Muscle of leg (tissue), 11 donors: Measurements from ENCODE around the gene MSS51. TPM values are rescaled to one million over a fixed set of nuclear protein-coding genes. Genes with fewer than 3 reads are reported as not detected.

Experiments
- DNase-seq: peaks from one replicate; pipeline ENCODE4 v3.0.0; 2013
- H3K27ac ChIP-seq: one replicate; pipeline ENCODE4 v1.5.1; 2013; ENCODE audit warnings: mild to moderate bottlenecking, low read length, control low read depth
- H3K27me3 ChIP-seq: one replicate; pipeline ENCODE4 v1.6.1; 2013; ENCODE audit warnings: low read length; ENCODE audit not compliant: control insufficient read depth, insufficient read depth
- H3K36me3 ChIP-seq: one replicate; pipeline ENCODE4 v1.6.1; 2013; ENCODE audit warnings: low read length; ENCODE audit not compliant: control insufficient read depth, insufficient read depth
- H3K4me1 ChIP-seq: one replicate; pipeline ENCODE4 v1.6.1; 2013; ENCODE audit warnings: low read length; ENCODE audit not compliant: control insufficient read depth, insufficient read depth
- H3K4me3 ChIP-seq: one replicate; pipeline ENCODE4 v1.5.1; 2013; ENCODE audit warnings: low read length, control low read depth
- H3K9me3 ChIP-seq: replicated peaks from 2 replicates; pipeline ENCODE4 v1.6.1; 2013; ENCODE audit warnings: low read depth, low read length; ENCODE audit not compliant: control insufficient read depth
- WGBS: methylation state at CpG from one replicate; pipeline ENCODE4 v1.1.5; 2013; ENCODE audit warnings: missing lambda C conversion rate; ENCODE audit not compliant: insufficient coverage; 5-methylcytosine and 5-hydroxymethylcytosine counted together
- polyA plus RNA-seq, 8 donors: library from polyadenylated mRNA; unstranded; fragments of 120-200 nt; gene quantifications; one replicate each; pipeline versions ENCODE4 v1.2.1 to v1.2.3, GENCODE V29; 2013; ENCODE audit warnings: inconsistent platforms in 1 of 8, low replicate concordance in 1 of 8; ENCODE audit not compliant: insufficient read length in 8 of 8, insufficient read depth in 1 of 8
- total RNA-seq: library from RNA; stranded (reverse); fragments of 120-200 nt; gene quantifications from one replicate; pipeline ENCODE4 v1.2.4, GENCODE V29; 2013

Gene MSS51
- total and polyA plus RNA-seq, 9 donors = 8.1 to 35.2 (median 25.2) TPM

DNA sequence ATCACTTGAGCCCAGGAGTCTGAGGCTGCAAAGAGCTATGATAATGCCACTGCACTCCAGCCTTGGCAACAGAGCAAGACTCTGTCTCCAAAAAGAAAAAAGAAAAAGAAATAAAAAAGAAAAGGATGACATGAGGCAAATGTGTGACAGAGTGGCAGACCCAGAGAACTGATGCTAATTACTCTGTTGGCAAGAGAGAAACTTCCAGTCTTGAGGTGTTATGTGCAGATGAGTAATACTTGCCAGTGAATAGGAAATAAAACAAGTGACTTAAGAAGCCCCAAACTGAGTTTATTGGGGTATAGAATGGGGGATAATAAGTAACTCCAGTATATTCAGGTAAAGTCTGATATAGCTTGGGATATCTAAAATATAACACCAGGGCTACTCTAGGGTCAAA, 10.1 kb downstream of the MSS51 start:
- no peak overlapping the region for H3K27ac ChIP-seq
- H3K9me3 ChIP-seq = no peaks in the 10 kb centered on the region
- H3K36me3 ChIP-seq = peaks cover 55% of the 10 kb centered on the region
- H3K4me1 ChIP-seq = no peaks in the 10 kb centered on the region
- no peak overlapping the region for H3K4me3 ChIP-seq
- no peaks in the 10 kb centered on the region for H3K27me3 ChIP-seq
- DNase-seq = no peak

DNA sequence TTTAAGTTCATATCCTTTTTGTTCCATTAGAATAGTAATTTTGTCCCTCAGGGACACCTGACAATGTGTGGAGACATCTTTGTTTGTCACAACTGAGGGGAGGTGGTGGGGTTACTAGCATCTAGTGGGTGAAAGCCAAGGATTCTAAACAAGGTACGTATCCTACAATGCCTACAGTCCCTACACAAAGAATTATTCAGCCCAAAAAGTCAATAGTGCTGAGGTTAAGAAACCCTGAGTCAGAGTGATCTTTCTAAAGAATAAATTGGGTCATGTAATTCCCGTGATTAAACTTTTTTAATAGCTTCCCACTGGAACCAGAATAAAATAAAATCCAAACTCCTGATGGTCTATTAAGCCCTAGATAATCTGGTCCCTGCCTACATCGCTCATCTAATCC, 16.8 kb downstream of the MSS51 start:
- 83% methylated on average over 1 of the region's 3 CpGs for WGBS
- Histone ChIP-seq H3K36me3 (peaks cover 3% of the 10 kb centered on the region), H3K4me1 (peaks cover 17% of the 10 kb centered on the region), H3K9me3 (no peaks in the 10 kb centered on the region), H3K27ac (no peak overlapping the region), H3K27me3 (peaks cover 2% of the 10 kb centered on the region), H3K4me3 (no peak overlapping the region)
- no peak for DNase-seq

DNA sequence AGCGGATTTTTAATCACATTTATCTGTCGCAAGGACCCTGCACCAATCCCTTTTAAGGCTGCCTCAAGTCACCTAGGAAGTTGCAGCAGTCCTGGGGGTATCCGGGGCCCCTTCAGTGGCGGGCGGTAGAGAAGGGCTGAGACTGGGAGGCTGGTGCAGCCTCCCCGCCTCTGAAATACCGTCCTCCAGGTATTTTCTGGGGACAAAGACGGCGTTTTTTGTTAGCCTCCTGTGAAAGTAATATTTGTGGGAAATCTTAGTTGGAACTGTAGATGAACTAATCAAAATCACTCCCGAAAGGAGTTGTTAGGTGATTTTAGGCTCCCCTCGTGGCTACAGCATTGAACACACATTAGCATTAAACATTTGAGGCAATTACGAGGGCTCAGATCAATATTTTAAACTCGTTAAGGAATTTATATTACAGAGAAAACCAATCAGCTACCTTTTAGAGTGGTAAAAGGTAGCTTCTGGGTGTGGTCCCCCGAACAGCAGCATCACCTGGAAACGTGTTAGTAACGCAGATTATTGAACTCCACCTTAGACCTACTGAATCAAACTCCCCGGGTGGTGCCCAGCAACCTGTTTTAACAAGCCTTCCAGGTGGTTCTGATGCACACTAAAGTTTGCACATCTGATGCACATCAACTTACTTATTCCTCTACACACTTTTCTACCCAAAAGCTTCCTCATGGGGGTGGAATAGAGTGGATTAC, 19.0 kb downstream of the MSS51 start:
- Histone ChIP-seq H3K36me3 (no peaks in the 10 kb centered on the region), H3K9me3 (no peaks in the 10 kb centered on the region), H3K4me1 (peaks cover 17% of the 10 kb centered on the region), H3K27ac (peak overlapping the region; percentile 81), H3K27me3 (peaks cover 2% of the 10 kb centered on the region), H3K4me3 (peak overlapping the region; percentile 93)
- DNase-seq = no peak
- WGBS = 0% methylated on average over 4 of the region's 17 CpGs

DNA sequence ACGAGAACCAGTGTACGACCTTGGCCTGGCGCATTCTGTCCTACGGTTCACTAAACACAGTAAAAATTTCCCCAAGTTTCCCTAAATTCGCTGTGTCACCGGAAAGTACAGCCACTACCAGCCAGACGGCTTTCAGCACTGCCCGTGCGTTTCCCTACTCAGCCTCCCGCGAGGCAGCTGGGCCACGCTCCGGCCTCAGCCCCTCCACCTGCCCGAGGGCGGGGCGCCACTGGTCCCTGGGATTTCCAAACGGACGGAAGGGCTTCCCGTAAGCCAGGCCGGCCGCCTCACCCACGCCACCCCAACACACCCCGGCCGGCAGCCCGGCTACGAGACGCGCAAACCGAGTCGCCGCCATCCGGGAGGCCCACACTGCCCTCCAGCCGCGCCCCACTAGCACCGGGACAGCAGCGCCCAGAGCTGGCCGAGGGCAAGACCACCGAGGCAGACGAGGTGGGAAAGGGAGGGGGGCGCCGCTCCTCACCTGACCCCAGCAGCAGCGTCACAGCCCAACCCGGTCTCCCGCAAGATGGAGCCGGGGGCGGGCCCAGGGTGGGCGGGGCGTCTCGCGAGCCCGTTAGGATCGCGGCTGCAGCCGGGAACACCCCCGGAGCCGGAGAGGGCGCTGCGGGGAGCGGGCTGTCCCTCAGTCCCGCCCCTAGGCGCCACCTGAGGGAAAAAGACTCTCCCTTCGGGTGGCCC, 19.7 kb downstream of the MSS51 start, which contains the start of gene ANXA7:
ANXA7 (minus strand) TSS at position 531 of the 702 bp plus-strand sequence. CDS start 13,202 bp downstream, outside the sequence.
- H3K4me3 ChIP-seq = peak within 1 kb of the TSS; percentile 93
- H3K36me3 ChIP-seq = no peaks in the 10 kb centered on the region
- peaks cover 2% of the 10 kb centered on the region for H3K27me3 ChIP-seq
- H3K27ac ChIP-seq = peak within 1 kb of the TSS; percentile 97
- H3K9me3 ChIP-seq = no peaks in the 10 kb centered on the region
- peak; percentile 97 for DNase-seq
- under 1% methylated on average over 59 of the region's 62 CpGs for WGBS
- peaks cover 17% of the 10 kb centered on the region for H3K4me1 ChIP-seq

DNA sequence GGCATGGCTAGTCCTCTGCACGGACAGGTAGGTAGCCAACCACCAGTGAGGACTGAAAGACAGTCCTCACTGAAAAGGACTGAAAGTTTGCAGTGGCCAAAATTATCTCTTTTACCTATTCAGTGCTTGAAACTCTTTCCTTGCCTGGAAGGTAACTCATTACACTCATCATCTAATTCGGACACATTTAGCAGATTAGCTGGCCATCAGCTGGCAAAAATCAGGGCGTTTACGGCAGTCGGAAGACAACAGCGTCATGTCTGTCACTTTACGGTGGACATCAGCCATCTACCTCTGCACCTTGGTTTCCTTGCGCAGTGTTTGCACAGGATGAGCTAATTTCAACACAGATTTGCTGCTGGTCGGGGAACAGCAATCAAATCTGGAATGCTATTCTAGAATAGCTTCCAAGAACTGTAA, 20.2 kb downstream of the MSS51 start:
- no peak for DNase-seq
- 2% methylated on average over 9 of the region's 9 CpGs for WGBS
- peak overlapping the region; percentile 97 for H3K27ac ChIP-seq
- peaks cover 17% of the 10 kb centered on the region for H3K4me1 ChIP-seq
- H3K36me3 ChIP-seq = no peaks in the 10 kb centered on the region
- peak overlapping the region; percentile 93 for H3K4me3 ChIP-seq
- peaks cover 2% of the 10 kb centered on the region for H3K27me3 ChIP-seq
- H3K9me3 ChIP-seq = no peaks in the 10 kb centered on the region

DNA sequence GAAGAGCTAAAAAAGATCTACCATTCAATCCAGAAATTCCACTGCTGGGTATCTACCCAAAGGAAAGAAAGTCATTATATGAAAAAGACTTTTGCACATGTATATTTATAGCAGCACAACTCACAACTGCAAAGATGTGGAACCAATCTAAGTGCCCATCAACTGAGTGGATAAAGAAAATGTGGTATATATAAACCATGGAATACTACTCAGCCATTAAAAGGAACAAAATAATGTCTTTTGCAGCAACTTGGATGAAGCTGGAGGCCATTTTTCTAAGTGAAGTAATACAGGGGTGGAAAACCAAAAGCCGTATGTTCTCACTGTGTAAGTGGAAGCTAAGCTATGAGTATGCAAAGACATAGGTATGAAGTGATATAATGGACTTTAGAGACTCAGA, 22.5 kb downstream of the MSS51 start:
- Histone ChIP-seq H3K27me3 (peaks cover 2% of the 10 kb centered on the region), H3K4me1 (peaks cover 17% of the 10 kb centered on the region), H3K9me3 (no peaks in the 10 kb centered on the region), H3K4me3 (no peak overlapping the region), H3K27ac (no peak overlapping the region), H3K36me3 (peaks cover 4% of the 10 kb centered on the region)
- no CpG with 5 or more reads among the region's 1 CpG for WGBS
- no peak for DNase-seq

DNA sequence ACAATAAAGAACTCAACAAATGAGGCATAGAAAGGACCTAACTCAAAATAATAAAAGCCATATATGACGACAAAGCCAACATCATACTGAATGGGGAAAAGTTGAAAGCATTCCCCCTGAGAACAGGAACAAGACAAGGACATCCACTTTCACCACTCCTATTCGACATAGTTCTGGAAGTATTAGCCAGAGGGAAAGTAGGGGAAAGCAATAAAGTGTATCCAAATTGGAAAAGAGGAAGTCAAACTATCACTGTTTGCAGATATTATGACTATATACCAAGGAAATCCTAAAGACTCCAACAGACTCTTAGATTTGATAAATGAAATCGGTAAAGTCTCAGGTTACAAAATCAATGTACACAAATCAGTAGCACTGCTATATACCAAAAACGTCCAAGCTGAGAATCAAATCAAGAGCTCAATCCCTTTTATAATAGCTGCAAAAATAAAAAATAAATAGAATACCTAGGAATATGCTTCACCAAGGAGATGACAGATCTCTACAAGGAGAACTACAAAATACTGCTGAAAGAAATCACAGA, 24.3 kb downstream of the MSS51 start:
- Histone ChIP-seq H3K4me1 (peaks cover 11% of the 10 kb centered on the region), H3K27me3 (peaks cover under 1% of the 10 kb centered on the region), H3K27ac (no peak overlapping the region), H3K9me3 (no peaks in the 10 kb centered on the region), H3K36me3 (peaks cover 4% of the 10 kb centered on the region), H3K4me3 (no peak overlapping the region)
- DNase-seq = no peak
- WGBS = no CpG with 5 or more reads among the region's 4 CpGs

DNA sequence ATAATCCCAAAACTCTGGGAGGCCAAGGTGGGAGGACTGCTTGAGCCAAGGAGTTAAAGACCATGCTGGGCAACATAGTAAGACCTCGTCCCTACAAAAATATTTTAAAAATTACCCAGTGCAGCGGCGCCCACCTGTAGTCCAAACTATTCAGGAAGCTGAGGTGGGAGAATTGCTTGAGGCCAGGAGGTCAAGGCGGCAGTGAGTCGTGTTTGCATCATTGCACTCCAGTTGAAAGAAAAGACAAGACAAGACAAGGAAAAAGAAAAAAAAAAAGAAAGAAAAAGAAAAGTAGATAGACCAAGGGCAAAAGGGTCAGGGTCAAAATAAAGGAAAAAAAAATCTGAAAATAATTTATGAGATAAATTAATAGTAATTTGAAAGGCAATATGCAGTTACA, 25.3 kb downstream of the MSS51 start:
- no peaks in the 10 kb centered on the region for H3K9me3 ChIP-seq
- H3K27me3 ChIP-seq = no peaks in the 10 kb centered on the region
- H3K4me1 ChIP-seq = peaks cover 8% of the 10 kb centered on the region
- 100% methylated on average over 2 of the region's 5 CpGs for WGBS
- H3K27ac ChIP-seq = no peak overlapping the region
- H3K4me3 ChIP-seq = no peak overlapping the region
- H3K36me3 ChIP-seq = peaks cover 4% of the 10 kb centered on the region
- DNase-seq = no peak

DNA sequence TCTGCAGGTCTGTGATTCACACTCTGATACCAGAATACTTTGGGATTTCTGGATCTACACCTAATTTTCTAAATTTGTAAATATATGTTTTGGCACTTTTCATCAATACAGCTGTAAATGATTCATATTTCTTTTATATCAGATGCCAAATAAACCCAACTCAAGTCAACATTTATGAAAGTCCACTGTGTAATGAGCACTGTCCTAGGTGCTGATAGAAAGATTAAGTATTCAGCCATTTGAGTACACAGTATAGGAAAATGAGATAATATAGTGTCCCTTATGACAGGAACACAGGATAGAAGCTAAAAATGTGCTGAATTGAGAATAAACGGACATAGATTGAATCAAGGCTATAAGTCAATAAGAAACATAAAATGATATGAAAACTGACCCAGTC, 25.9 kb downstream of the MSS51 start:
- Histone ChIP-seq H3K4me1 (peaks cover 2% of the 10 kb centered on the region), H3K9me3 (no peaks in the 10 kb centered on the region), H3K27ac (no peak overlapping the region), H3K4me3 (no peak overlapping the region), H3K36me3 (peaks cover 4% of the 10 kb centered on the region), H3K27me3 (no peaks in the 10 kb centered on the region)
- no CpG with 5 or more reads among the region's 1 CpG for WGBS
- DNase-seq = no peak

DNA sequence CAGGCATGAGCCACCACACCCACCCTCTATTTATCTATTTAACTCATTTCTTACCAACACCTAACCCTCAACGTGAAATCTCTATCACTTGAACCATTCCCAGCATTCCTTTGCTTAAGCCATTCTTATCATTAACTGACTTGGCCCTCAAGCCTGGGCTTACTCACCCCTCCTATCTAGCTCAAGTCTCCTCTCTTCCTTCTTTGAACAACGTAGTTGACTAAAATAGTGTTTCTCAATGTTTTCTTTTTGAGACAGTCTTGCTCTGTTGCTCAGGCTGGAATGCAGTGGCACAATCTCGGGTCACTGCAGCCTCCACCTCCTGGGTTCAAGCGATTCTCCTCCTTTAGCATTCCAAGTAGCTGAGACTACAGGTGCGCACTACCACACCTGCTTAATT, 26.5 kb downstream of the MSS51 start:
- H3K4me3 ChIP-seq = no peak overlapping the region
- no peaks in the 10 kb centered on the region for H3K4me1 ChIP-seq
- DNase-seq = no peak
- H3K27ac ChIP-seq = no peak overlapping the region
- 89% methylated on average over 5 of the region's 5 CpGs for WGBS
- H3K9me3 ChIP-seq = no peaks in the 10 kb centered on the region
- no peaks in the 10 kb centered on the region for H3K27me3 ChIP-seq
- peaks cover 4% of the 10 kb centered on the region for H3K36me3 ChIP-seq
